ENCODE data around the gene IQGAP2.

DNA sequence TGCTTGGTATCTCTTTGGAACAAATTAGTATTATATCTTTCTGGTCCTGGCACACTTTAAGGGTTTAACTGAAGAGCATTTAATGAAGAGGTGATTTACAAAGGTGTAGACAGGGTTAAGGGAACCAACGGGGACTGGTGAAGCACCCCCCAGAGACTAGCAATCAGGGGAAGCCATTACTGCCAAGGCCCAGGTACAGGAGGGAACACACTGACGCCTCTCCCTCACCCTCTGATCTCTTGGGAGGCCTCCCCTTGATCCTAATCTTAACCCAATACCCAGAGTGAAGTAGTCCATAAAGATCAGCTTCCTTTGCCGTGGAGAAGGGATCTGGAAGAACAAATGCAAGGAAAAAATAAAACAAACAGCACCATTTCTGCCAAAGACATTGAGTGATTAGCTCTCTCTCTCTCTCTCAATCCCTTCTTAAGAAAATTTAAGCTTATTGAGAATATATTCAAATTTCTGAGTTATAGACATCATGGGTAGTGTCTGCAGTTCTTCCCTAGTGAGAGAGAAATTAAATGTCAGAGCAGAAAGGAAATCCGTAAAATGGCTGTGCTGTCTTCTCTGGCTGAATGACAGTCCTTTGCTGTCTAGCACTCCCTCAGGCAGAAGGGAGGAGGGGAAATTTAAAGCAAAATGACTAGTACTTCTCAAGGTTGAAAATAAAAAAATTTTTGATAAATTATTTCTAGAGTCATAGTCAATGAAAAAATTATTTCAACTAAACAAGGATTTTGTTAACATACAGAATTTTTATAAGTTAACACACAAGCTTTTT lies 332.9 kb downstream of the IQGAP2 start:
- TF ChIP-seq, protein P1, sequence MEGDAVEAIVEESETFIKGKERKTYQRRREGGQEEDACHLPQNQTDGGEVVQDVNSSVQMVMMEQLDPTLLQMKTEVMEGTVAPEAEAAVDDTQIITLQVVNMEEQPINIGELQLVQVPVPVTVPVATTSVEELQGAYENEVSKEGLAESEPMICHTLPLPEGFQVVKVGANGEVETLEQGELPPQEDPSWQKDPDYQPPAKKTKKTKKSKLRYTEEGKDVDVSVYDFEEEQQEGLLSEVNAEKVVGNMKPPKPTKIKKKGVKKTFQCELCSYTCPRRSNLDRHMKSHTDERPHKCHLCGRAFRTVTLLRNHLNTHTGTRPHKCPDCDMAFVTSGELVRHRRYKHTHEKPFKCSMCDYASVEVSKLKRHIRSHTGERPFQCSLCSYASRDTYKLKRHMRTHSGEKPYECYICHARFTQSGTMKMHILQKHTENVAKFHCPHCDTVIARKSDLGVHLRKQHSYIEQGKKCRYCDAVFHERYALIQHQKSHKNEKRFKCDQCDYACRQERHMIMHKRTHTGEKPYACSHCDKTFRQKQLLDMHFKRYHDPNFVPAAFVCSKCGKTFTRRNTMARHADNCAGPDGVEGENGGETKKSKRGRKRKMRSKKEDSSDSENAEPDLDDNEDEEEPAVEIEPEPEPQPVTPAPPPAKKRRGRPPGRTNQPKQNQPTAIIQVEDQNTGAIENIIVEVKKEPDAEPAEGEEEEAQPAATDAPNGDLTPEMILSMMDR (IDR thresholded peaks at IDR 0.05; ENCODE audit: insufficient read depth, low read length, poor library complexity, severe bottlenecking), result no peak
- TF ChIP-seq EZH2phosphoT487 (conservative IDR thresholded peaks at IDR 0.05; ENCODE audit: low read length), result no peak

All from SU-DHL-6 (cell line).